ENCODE results near the gene MAGI2.
"Not testable (repeated sequence)": the region's sequence is repeated elsewhere in the genome, so short reads cannot be mapped to it uniquely, and the experiment has no call there.

Gene MAGI2

GRCh38 chr7:77999168-77999567 lies 1454.3 kb downstream of the MAGI2 start:
- H3K14ac ChIP-seq (ENCODE audit: low read length in 2 of 2); H3K36me3 ChIP-seq (ENCODE audit: control insufficient read depth in 1 of 2, insufficient read depth in 2 of 2, low read depth in 1 of 2, low read length in 2 of 2); H3K18ac ChIP-seq (ENCODE audit: low read depth in 1 of 2, low read length in 2 of 2); H3K23ac ChIP-seq (ENCODE audit: low read length in 2 of 2); H3K4me1 ChIP-seq (ENCODE audit: control insufficient read depth, insufficient read depth, low read depth, low read length); H2AFZ ChIP-seq (ENCODE audit: low read depth, low read length); H2BK120ac ChIP-seq (ENCODE audit: low read depth, low read length); H2BK15ac ChIP-seq (ENCODE audit: low read depth, poor library complexity, severe bottlenecking); H3K4ac ChIP-seq (ENCODE audit: low read depth in 1 of 2, low read length in 2 of 2); H4K91ac ChIP-seq (ENCODE audit: low read length); H4K8ac ChIP-seq (ENCODE audit: low read length); H3K4me2 ChIP-seq (ENCODE audit: low read length, poor library complexity, severe bottlenecking); DNase-seq; H3K9me3 ChIP-seq (ENCODE audit: control insufficient read depth, low read length); H3K27me3 ChIP-seq (ENCODE audit: control insufficient read depth in 1 of 2, insufficient read depth in 1 of 2, low read length in 2 of 2); H3K4me3 ChIP-seq (ENCODE audit: insufficient read depth in 1 of 2, low read depth in 1 of 2, low read length in 2 of 2); H2BK12ac ChIP-seq (ENCODE audit: low read length in 2 of 2); H2BK5ac ChIP-seq (ENCODE audit: low read depth, low read length, poor library complexity, severe bottlenecking); H2AK5ac ChIP-seq (ENCODE audit: low read length, severe bottlenecking); H3K9ac ChIP-seq (ENCODE audit: low read length); H3K79me1 ChIP-seq (replicated peaks; ENCODE audit: low read length, poor library complexity, severe bottlenecking); H3K27ac ChIP-seq (ENCODE audit: low read length, poor library complexity, severe bottlenecking): not testable (repeated sequence)
- 75% methylated on average over 3 of the region's 3 CpGs for WGBS

DNA sequence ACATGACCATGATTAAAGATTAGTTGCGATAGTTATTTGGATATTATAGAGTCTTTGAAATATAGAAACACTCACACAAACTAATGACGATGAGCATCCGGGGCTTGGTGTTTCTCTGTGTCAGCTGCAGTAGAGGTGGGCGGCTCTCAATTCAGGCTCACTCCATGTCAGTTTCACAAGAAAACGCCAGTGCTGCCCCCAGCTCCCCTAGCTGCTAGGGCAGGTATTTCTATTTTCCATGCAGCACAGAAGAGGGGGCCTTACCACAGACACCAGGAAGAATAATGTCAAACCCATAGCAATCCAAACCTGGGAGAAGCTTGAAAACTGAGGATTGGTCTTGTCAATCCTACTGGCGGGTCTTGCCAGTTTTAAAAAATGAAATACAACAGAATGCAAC lies 1457.8 kb downstream of the MAGI2 start:
- Histone ChIP-seq H3K4me2 (ENCODE audit: low read length, poor library complexity, severe bottlenecking) (no peak overlapping the region), H3K36me3 (ENCODE audit: control insufficient read depth in 1 of 2, insufficient read depth in 2 of 2, low read depth in 1 of 2, low read length in 2 of 2) (no peaks in the 10 kb centered on the region), H2BK15ac (ENCODE audit: low read depth, poor library complexity, severe bottlenecking) (no peak overlapping the region), H2BK12ac (ENCODE audit: low read length in 2 of 2) (no peak overlapping the region), H2BK120ac (ENCODE audit: low read depth, low read length) (no peak overlapping the region), H3K18ac (ENCODE audit: low read depth in 1 of 2, low read length in 2 of 2) (no peak overlapping the region), H3K27me3 (ENCODE audit: control insufficient read depth in 1 of 2, insufficient read depth in 1 of 2, low read length in 2 of 2) (no peaks in the 10 kb centered on the region), H2AK5ac (ENCODE audit: low read length, severe bottlenecking) (no peak overlapping the region), H3K4ac (ENCODE audit: low read depth in 1 of 2, low read length in 2 of 2) (no peak overlapping the region), H2AFZ (ENCODE audit: low read depth, low read length) (no peak overlapping the region), H3K4me3 (ENCODE audit: insufficient read depth in 1 of 2, low read depth in 1 of 2, low read length in 2 of 2) (no peak overlapping the region), H2BK5ac (ENCODE audit: low read depth, low read length, poor library complexity, severe bottlenecking) (no peak overlapping the region), H4K91ac (ENCODE audit: low read length) (no peak overlapping the region), H3K14ac (ENCODE audit: low read length in 2 of 2) (no peak overlapping the region), H4K8ac (ENCODE audit: low read length) (no peak overlapping the region), H3K9ac (ENCODE audit: low read length) (no peak overlapping the region), H3K79me1 (replicated peaks; ENCODE audit: low read length, poor library complexity, severe bottlenecking) (no peaks in the 10 kb centered on the region), H3K9me3 (ENCODE audit: control insufficient read depth, low read length) (peaks cover 4% of the 10 kb centered on the region), H3K4me1 (ENCODE audit: control insufficient read depth, insufficient read depth, low read depth, low read length) (no peaks in the 10 kb centered on the region), H3K23ac (ENCODE audit: low read length in 2 of 2) (no peak overlapping the region), H3K27ac (ENCODE audit: low read length, poor library complexity, severe bottlenecking) (no peak overlapping the region)
- WGBS: 68% methylated on average over 5 of the region's 6 CpGs
- no peak for DNase-seq

GRCh38 chr7:77993838-77994237 lies 1459.6 kb downstream of the MAGI2 start:
- no peaks in the 10 kb centered on the region for H3K36me3 ChIP-seq (ENCODE audit: control insufficient read depth in 1 of 2, insufficient read depth in 2 of 2, low read depth in 1 of 2, low read length in 2 of 2)
- no peaks in the 10 kb centered on the region for H3K27me3 ChIP-seq (ENCODE audit: control insufficient read depth in 1 of 2, insufficient read depth in 1 of 2, low read length in 2 of 2)
- H3K9ac ChIP-seq (ENCODE audit: low read length): no peak overlapping the region
- no peak overlapping the region for H3K4ac ChIP-seq (ENCODE audit: low read depth in 1 of 2, low read length in 2 of 2)
- H3K79me1 ChIP-seq (replicated peaks; ENCODE audit: low read length, poor library complexity, severe bottlenecking): no peaks in the 10 kb centered on the region
- no peak overlapping the region for H4K8ac ChIP-seq (ENCODE audit: low read length)
- no peak overlapping the region for H2BK12ac ChIP-seq (ENCODE audit: low read length in 2 of 2)
- no peak overlapping the region for H3K4me2 ChIP-seq (ENCODE audit: low read length, poor library complexity, severe bottlenecking)
- H3K4me1 ChIP-seq (ENCODE audit: control insufficient read depth, insufficient read depth, low read depth, low read length): no peaks in the 10 kb centered on the region
- H3K9me3 ChIP-seq (ENCODE audit: control insufficient read depth, low read length): peaks cover under 1% of the 10 kb centered on the region
- H3K18ac ChIP-seq (ENCODE audit: low read depth in 1 of 2, low read length in 2 of 2): no peak overlapping the region
- H3K14ac ChIP-seq (ENCODE audit: low read length in 2 of 2): no peak overlapping the region
- H4K91ac ChIP-seq (ENCODE audit: low read length): no peak overlapping the region
- H2AK5ac ChIP-seq (ENCODE audit: low read length, severe bottlenecking): no peak overlapping the region
- H3K23ac ChIP-seq (ENCODE audit: low read length in 2 of 2): no peak overlapping the region
- H2BK15ac ChIP-seq (ENCODE audit: low read depth, poor library complexity, severe bottlenecking): no peak overlapping the region
- no peak overlapping the region for H2BK5ac ChIP-seq (ENCODE audit: low read depth, low read length, poor library complexity, severe bottlenecking)
- no peak overlapping the region for H3K4me3 ChIP-seq (ENCODE audit: insufficient read depth in 1 of 2, low read depth in 1 of 2, low read length in 2 of 2)
- H2BK120ac ChIP-seq (ENCODE audit: low read depth, low read length): no peak overlapping the region
- 100% methylated on average over 2 of the region's 3 CpGs for WGBS
- no peak overlapping the region for H2AFZ ChIP-seq (ENCODE audit: low read depth, low read length)
- DNase-seq: no peak
- H3K27ac ChIP-seq (ENCODE audit: low read length, poor library complexity, severe bottlenecking): no peak overlapping the region

DNA sequence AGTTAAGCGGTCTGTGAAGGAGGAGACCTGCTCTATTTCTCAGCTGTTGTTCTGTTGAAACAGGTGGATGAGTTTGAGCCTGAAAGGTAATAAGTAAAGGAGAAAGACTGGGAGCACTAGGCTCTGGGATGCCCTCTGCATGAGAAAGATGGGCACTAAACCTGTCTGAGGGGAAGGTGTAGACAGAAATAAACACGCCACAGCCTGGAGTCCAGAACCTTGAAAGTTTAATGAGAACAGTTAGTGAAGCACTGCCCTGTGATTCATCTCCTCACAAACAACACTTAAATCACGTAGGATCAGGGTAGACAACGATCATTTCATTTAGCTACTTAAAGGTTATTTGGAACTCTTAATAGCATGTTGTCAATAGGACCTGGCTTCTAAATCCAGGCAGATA lies 1461.8 kb downstream of the MAGI2 start:
- Histone ChIP-seq H3K9me3 (ENCODE audit: control insufficient read depth, low read length) (no peaks in the 10 kb centered on the region), H2BK12ac (ENCODE audit: low read length in 2 of 2) (no peak overlapping the region), H2AK5ac (ENCODE audit: low read length, severe bottlenecking) (no peak overlapping the region), H3K4ac (ENCODE audit: low read depth in 1 of 2, low read length in 2 of 2) (no peak overlapping the region), H3K4me3 (ENCODE audit: insufficient read depth in 1 of 2, low read depth in 1 of 2, low read length in 2 of 2) (no peak overlapping the region), H4K91ac (ENCODE audit: low read length) (no peak overlapping the region), H3K4me2 (ENCODE audit: low read length, poor library complexity, severe bottlenecking) (no peak overlapping the region), H3K27ac (ENCODE audit: low read length, poor library complexity, severe bottlenecking) (no peak overlapping the region), H2BK120ac (ENCODE audit: low read depth, low read length) (no peak overlapping the region), H3K18ac (ENCODE audit: low read depth in 1 of 2, low read length in 2 of 2) (no peak overlapping the region), H3K9ac (ENCODE audit: low read length) (no peak overlapping the region), H4K8ac (ENCODE audit: low read length) (no peak overlapping the region), H3K4me1 (ENCODE audit: control insufficient read depth, insufficient read depth, low read depth, low read length) (no peaks in the 10 kb centered on the region), H3K14ac (ENCODE audit: low read length in 2 of 2) (no peak overlapping the region), H3K27me3 (ENCODE audit: control insufficient read depth in 1 of 2, insufficient read depth in 1 of 2, low read length in 2 of 2) (no peaks in the 10 kb centered on the region), H3K23ac (ENCODE audit: low read length in 2 of 2) (no peak overlapping the region), H3K79me1 (replicated peaks; ENCODE audit: low read length, poor library complexity, severe bottlenecking) (no peaks in the 10 kb centered on the region), H2BK5ac (ENCODE audit: low read depth, low read length, poor library complexity, severe bottlenecking) (no peak overlapping the region), H3K36me3 (ENCODE audit: control insufficient read depth in 1 of 2, insufficient read depth in 2 of 2, low read depth in 1 of 2, low read length in 2 of 2) (no peaks in the 10 kb centered on the region), H2BK15ac (ENCODE audit: low read depth, poor library complexity, severe bottlenecking) (no peak overlapping the region), H2AFZ (ENCODE audit: low read depth, low read length) (no peak overlapping the region)
- DNase-seq: no peak
- 100% methylated on average over 3 of the region's 4 CpGs for WGBS
